ENCODE measurements around the gene HECTD3. TPM values are rescaled to one million over a fixed set of nuclear protein-coding genes. Genes with fewer than 3 reads are reported as not detected.
A peak's percentile ranks its signal among the peaks of the same experiment; 100 is the strongest.

The HECTD3 gene
- 10 to 100 TPM; 29.2 to 91.0 (median 47.0) TPM for total RNA-seq

DNA sequence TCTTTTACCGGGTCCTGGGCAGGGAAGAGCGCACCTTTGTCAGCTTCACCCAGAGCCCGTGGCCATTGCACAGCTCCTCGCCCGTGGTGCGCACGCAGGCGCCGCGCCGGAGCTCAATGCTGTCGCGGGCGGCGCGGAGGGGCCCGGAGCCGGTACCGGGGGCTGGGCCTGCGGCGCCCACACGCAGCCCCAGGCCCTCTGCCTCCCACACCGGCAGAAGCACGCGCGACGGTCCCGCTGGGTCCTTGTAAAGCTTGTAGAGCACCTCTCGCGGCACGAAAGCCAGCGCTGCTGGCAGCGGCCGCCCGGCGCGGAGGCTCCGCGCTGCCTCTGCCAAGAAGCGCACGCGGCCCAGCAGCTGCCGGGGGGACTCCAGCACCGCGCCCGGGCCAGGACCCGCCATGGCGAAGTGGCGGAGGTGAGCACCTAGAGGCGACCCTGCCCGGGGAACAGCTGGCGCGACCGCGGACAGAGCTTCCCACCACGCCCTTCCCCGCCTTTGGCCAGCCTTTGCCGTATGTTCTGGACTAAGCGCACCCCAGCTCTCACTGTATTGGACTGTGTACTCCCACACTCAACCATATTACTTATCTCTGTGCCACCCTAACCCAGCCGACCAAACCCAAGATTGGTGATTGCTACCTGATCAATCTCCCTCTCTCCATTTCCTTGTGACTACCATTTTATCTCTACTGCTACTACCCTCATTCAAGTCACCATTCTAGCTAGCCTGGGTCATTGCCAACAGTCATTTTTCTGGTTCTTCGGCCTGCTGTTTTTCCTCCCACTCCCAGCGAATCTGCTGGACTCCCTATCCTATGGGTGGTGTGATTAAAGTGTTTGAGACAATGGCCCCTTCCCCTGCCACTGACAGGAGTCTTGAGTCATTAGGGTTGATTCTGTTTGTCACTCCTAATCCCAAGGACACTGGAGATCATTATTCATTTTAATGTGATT lies at the start of gene HECTD3:
Gene HECTD3, minus strand, starts transcription at position 470 of the 957 bp plus-strand sequence. Its CDS starts 67 bp downstream, at position 403.
- Histone ChIP-seq H3K4me3 (peak within 1 kb of the TSS; percentile 75 to 99 (median 92)), H3K9me3 (no peaks in the 10 kb centered on the region), H3K27me3 (no peaks in the 10 kb centered on the region), H3K4me1 (peaks cover 38 to 39% of the 10 kb centered on the region in 2 donors), H3K36me3 (peaks cover 0 to 55% of the 10 kb centered on the region in 2 donors), H3K27ac (peak within 1 kb of the TSS; percentile 88 to 96 (median 92))
- TF ChIP-seq CTCF (IDR thresholded peaks at IDR 0.05 in 4 of 5, conservative IDR thresholded peaks at IDR 0.05 in 1 of 5) = no peak
- TF ChIP-seq POLR2A (IDR thresholded peaks at IDR 0.05) = peak; percentile 44 to 79
- ATAC-seq (peak; percentile 83 to 86), DNase-seq (peak; percentile 85)
- in situ Hi-C loops (cut with MboI; ENCODE audit: low sequenced_read_pairs in 4 of 4) (loop anchor here in 3 of 4 donors (5.0 to 25.0 kb wide), 7 partner anchors 291 to 554 kb away; partner anchors contain the start of genes TESK2 (in 3 of the 3) and AKR1A1 (in 2 of the 3)), intact Hi-C loops (cut with DNase I; ENCODE audit: low total_unique reads) (loop anchor here (2.0 to 10.0 kb wide), 5 partner anchors 176 to 561 kb away; partner anchors contain the start of genes AKR1A1, BEST4 and ZSWIM5)

- in situ Hi-C loops (cut with MboI; ENCODE audit: low sequenced_read_pairs in 4 of 4) (no loop called here), intact Hi-C loops (cut with DNase I; ENCODE audit: low total_unique reads) (no loop called here)
- ATAC-seq (no peak), DNase-seq (no peak)
- TF ChIP-seq CTCF (IDR thresholded peaks at IDR 0.05 in 4 of 5, conservative IDR thresholded peaks at IDR 0.05 in 1 of 5) (no peak), POLR2A (IDR thresholded peaks at IDR 0.05) (no peak)
- H3K4me3 ChIP-seq = no peak overlapping the region
- no peaks in the 10 kb centered on the region for H3K27me3 ChIP-seq
- H3K9me3 ChIP-seq = no peaks in the 10 kb centered on the region
- H3K27ac ChIP-seq = no peak overlapping the region
- H3K36me3 ChIP-seq = no peaks in the 10 kb centered on the region
- H3K4me1 ChIP-seq = no peaks in the 10 kb centered on the region
Observed at GRCh38 chr1:45059829-45060228, 48.7 kb upstream of the HECTD3 start.

GRCh38 chr1:45057542-45057941 lies 46.4 kb upstream of the HECTD3 start:
- DNase-seq (no peak), ATAC-seq (no peak)
- no peaks in the 10 kb centered on the region for H3K4me1 ChIP-seq
- H3K9me3 ChIP-seq = no peaks in the 10 kb centered on the region
- TF ChIP-seq POLR2A (IDR thresholded peaks at IDR 0.05) (no peak), CTCF (IDR thresholded peaks at IDR 0.05 in 4 of 5, conservative IDR thresholded peaks at IDR 0.05 in 1 of 5) (no peak)
- no peaks in the 10 kb centered on the region for H3K36me3 ChIP-seq
- no peak overlapping the region for H3K4me3 ChIP-seq
- intact Hi-C loops (cut with DNase I; ENCODE audit: low total_unique reads) (no loop called here), in situ Hi-C loops (cut with MboI; ENCODE audit: low sequenced_read_pairs in 4 of 4) (no loop called here)
- H3K27me3 ChIP-seq = no peaks in the 10 kb centered on the region
- H3K27ac ChIP-seq = no peak overlapping the region

DNA sequence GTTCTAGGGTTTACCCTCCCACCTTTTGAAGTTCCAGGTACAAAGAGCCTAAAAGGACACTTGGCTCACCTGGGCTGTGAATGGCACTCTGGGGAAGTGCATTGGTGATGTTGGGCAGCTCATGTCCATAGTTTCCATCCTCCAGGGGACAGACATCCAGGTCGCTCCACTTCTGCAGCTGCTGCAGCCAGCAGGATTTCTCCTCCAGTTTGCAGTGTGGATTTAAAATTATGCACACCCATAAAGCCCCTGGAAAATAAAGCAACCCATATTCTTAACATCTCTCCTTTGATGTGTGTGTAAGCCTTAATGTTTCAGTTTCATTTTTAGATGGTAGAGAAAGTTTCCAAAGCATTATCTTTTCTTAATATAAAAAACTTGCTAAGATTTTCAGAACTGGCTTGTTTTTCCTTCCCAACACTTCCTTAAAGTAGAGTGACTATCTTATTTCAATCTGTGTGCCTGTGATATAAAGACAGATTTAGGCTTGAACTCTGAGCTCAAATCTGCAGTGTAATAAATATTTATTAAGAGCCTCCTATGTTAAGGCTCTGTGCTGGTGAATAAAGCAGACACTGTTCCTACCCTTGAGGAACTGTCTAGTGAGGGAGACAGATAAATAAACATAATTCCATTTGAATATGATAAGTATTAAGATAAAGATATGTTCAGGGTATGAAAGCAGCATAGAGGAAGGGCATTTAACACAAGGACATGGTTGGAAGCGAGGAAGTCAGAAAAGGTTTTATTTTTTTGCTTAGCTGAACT lies 40.1 kb upstream of the HECTD3 start:
- no peak for DNase-seq
- intact Hi-C loops (cut with DNase I; ENCODE audit: low total_unique reads) (no loop called here), in situ Hi-C loops (cut with MboI; ENCODE audit: low sequenced_read_pairs in 4 of 4) (no loop called here)
- Histone ChIP-seq H3K27ac (no peak overlapping the region), H3K4me1 (peaks cover 0 to 8% of the 10 kb centered on the region in 2 donors), H3K36me3 (no peaks in the 10 kb centered on the region), H3K9me3 (no peaks in the 10 kb centered on the region), H3K27me3 (no peaks in the 10 kb centered on the region), H3K4me3 (no peak overlapping the region)
- no peak for TF ChIP-seq POLR2A (IDR thresholded peaks at IDR 0.05)
- TF ChIP-seq CTCF (IDR thresholded peaks at IDR 0.05 in 4 of 5, conservative IDR thresholded peaks at IDR 0.05 in 1 of 5) = no peak
- no peak for ATAC-seq
